GM18951 (cell line): ENCODE results near the gene KLHL8.

ENCODE experiments used
- POLR2A ChIP-seq: IDR thresholded peaks from 4 replicates; pipeline ENCODE4 v1.6.1; 2011; ENCODE audit warnings: mild to moderate bottlenecking; ENCODE audit not compliant: insufficient read length, insufficient read depth; ENCODE audit errors: extremely low read depth
- in situ Hi-C: fragments of 300-500 bp; cut with MboI; formaldehyde crosslinking; loops from one replicate; pipeline ENCODE4 v1.12.0; 2022; ENCODE audit warnings: low sequenced_read_pairs, mixed read lengths, inconsistent platforms; ENCODE audit not compliant: unreplicated experiment

KLHL8 gene

GRCh38 chr4:87141428-87141827 is 79.0 kb downstream of the KLHL8 start:
- TF ChIP-seq POLR2A, result no peak
- in situ Hi-C loops, result no loop called here

GRCh38 chr4:87134122-87134521 is 86.3 kb downstream of the KLHL8 start:
- in situ Hi-C loops, result no loop called here
- TF ChIP-seq POLR2A, result no peak

- no peak for TF ChIP-seq POLR2A
- in situ Hi-C loops, result no loop called here
Measured at GRCh38 chr4:87133183-87133582, 87.2 kb downstream of the KLHL8 start.

- in situ Hi-C loops, result no loop called here
Measured at GRCh38 chr4:87132035-87132434, 88.4 kb downstream of the KLHL8 start.

GRCh38 chr4:87130985-87131703 is 89.3 kb downstream of the KLHL8 start:
- TF ChIP-seq POLR2A, result no peak
- in situ Hi-C loops, result no loop called here

More at GRCh38 chr4:87132035-87132434, 88.4 kb downstream of the KLHL8 start:
- no peak for TF ChIP-seq POLR2A

- no peak for TF ChIP-seq POLR2A
- in situ Hi-C loops, result no loop called here
Measured at GRCh38 chr4:87129681-87130080, 90.7 kb downstream of the KLHL8 start.

- no peak for TF ChIP-seq POLR2A
- in situ Hi-C loops, result no loop called here
Measured at GRCh38 chr4:87128006-87128705, 92.3 kb downstream of the KLHL8 start.

- in situ Hi-C loops, result no loop called here
- no peak for TF ChIP-seq POLR2A
Measured at GRCh38 chr4:87126056-87126455, 94.4 kb downstream of the KLHL8 start.

- no peak for TF ChIP-seq POLR2A
Measured at GRCh38 chr4:87122252-87122651, 98.2 kb downstream of the KLHL8 start.

GRCh38 chr4:87121341-87122065 is 98.9 kb downstream of the KLHL8 start:
- TF ChIP-seq POLR2A, result no peak
- in situ Hi-C loops, result no loop called here

More at GRCh38 chr4:87122252-87122651, 98.2 kb downstream of the KLHL8 start:
- in situ Hi-C loops, result no loop called here

- in situ Hi-C loops, result no loop called here
- peak; percentile 12 for TF ChIP-seq POLR2A
Measured at GRCh38 chr4:87120411-87121162, 99.8 kb downstream of the KLHL8 start.

GRCh38 chr4:87120010-87120409 is 100.4 kb downstream of the KLHL8 start:
- TF ChIP-seq POLR2A, result no peak
- in situ Hi-C loops, result no loop called here

- in situ Hi-C loops, result no loop called here
- no peak for TF ChIP-seq POLR2A
Measured at GRCh38 chr4:87118826-87119225, 101.6 kb downstream of the KLHL8 start.

- in situ Hi-C loops, result no loop called here
- TF ChIP-seq POLR2A, result no peak
Measured at GRCh38 chr4:87118421-87118820, 102.0 kb downstream of the KLHL8 start.
